Thoracic aorta (tissue), 2 donors: Measurements from ENCODE around the gene PRR15L. TPM values are rescaled to one million over a fixed set of nuclear protein-coding genes. Genes with fewer than 3 reads are reported as not detected.

Source experiments
- ATAC-seq: fragments of 150-250 bp; one replicate; pipeline ENCODE4 v1.8.0; 2017; ENCODE audit warnings: low read depth; ENCODE audit not compliant: insufficient number of reproducible peaks, low FRiP score
- DNase-seq: peaks from one replicate; pipeline ENCODE4 v3.0.0-alpha.2; 2020; ENCODE audit warnings: low spot score
- H3K27ac ChIP-seq, 2 donors: fragments of 200-600 bp; sonication (generic); 1 replicate in 1 of 2; 2 replicates in 1 of 2; pipeline ENCODE4 v1.5.1; 2016; ENCODE audit warnings: mild to moderate bottlenecking in 2 of 2, moderate library complexity in 2 of 2
- H3K27me3 ChIP-seq: fragments of 200-600 bp; sonication (generic); replicated peaks from 2 replicates; pipeline ENCODE4 v1.6.0; 2016; ENCODE audit warnings: mild to moderate bottlenecking; ENCODE audit not compliant: insufficient read depth
- H3K36me3 ChIP-seq: fragments of 200-600 bp; sonication (generic); one replicate; pipeline ENCODE4 v1.5.1; 2016
- H3K4me1 ChIP-seq, 2 donors: fragments of 200-600 bp; sonication (generic); 1 replicate in 1 of 2; 2 replicates in 1 of 2; pipeline versions ENCODE4 v1.5.1 to v1.6.0; 2016; ENCODE audit warnings: low read depth in 2 of 2, mild to moderate bottlenecking in 1 of 2; ENCODE audit not compliant: control insufficient read depth in 1 of 2
- H3K4me3 ChIP-seq: fragments of 200-600 bp; sonication (generic); 2 replicates; pipeline ENCODE4 v1.5.1; 2016; ENCODE audit warnings: mild to moderate bottlenecking
- H3K9me3 ChIP-seq: fragments of 200-600 bp; sonication (generic); 2 replicates; pipeline ENCODE4 v1.5.1; 2016
- total RNA-seq, 2 donors: library from RNA; depleted of rRNA; stranded (reverse); fragments of >200 nt; gene quantifications; one replicate each; pipeline versions ENCODE4 v1.1.0 to v1.2.3, GENCODE V29; 2016
- TF ChIP-seq, protein P1 (sequence below): fragments of 200-600 bp; sonication (generic); IDR thresholded peaks from one replicate; pipeline ENCODE4 v1.5.1; 2019; ENCODE audit warnings: antibody characterized with exemption

Gene PRR15L
- total RNA-seq, 2 donors from 2014 or later: 1.4 TPM; not detected in 1

DNA sequence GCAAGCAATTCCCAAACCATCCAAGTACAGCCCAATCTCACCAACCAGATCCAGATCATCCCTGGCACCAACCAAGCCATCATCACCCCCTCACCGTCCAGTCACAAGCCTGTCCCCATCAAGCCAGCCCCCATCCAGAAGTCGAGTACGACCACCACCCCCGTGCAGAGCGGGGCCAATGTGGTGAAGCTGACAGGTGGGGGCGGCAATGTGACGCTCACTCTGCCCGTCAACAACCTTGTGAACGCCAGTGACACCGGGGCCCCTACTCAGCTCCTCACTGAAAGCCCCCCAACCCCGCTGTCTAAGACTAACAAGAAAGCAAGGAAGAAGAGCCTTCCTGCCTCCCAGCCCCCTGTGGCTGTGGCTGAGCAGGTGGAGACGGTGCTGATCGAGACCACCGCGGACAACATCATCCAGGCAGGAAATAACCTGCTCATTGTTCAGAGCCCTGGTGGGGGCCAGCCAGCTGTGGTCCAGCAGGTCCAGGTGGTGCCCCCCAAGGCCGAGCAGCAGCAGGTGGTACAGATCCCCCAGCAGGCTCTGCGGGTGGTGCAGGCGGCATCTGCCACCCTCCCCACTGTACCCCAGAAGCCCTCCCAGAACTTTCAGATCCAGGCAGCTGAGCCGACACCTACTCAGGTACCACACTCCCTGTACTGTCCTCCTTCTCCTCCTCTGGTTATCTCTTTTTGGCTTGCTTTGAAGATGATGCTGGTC is 41.0 kb downstream of the PRR15L start:
- TF ChIP-seq, protein P1, sequence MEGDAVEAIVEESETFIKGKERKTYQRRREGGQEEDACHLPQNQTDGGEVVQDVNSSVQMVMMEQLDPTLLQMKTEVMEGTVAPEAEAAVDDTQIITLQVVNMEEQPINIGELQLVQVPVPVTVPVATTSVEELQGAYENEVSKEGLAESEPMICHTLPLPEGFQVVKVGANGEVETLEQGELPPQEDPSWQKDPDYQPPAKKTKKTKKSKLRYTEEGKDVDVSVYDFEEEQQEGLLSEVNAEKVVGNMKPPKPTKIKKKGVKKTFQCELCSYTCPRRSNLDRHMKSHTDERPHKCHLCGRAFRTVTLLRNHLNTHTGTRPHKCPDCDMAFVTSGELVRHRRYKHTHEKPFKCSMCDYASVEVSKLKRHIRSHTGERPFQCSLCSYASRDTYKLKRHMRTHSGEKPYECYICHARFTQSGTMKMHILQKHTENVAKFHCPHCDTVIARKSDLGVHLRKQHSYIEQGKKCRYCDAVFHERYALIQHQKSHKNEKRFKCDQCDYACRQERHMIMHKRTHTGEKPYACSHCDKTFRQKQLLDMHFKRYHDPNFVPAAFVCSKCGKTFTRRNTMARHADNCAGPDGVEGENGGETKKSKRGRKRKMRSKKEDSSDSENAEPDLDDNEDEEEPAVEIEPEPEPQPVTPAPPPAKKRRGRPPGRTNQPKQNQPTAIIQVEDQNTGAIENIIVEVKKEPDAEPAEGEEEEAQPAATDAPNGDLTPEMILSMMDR: no peak
- H3K9me3 ChIP-seq: no peaks in the 10 kb centered on the region
- no peaks in the 10 kb centered on the region for H3K36me3 ChIP-seq
- no peak overlapping the region for H3K27ac ChIP-seq
- DNase-seq: no peak
- H3K4me1 ChIP-seq: peaks cover 7 to 28% of the 10 kb centered on the region in 2 donors
- ATAC-seq: no peak
- no peak overlapping the region for H3K4me3 ChIP-seq
- H3K27me3 ChIP-seq: no peaks in the 10 kb centered on the region

DNA sequence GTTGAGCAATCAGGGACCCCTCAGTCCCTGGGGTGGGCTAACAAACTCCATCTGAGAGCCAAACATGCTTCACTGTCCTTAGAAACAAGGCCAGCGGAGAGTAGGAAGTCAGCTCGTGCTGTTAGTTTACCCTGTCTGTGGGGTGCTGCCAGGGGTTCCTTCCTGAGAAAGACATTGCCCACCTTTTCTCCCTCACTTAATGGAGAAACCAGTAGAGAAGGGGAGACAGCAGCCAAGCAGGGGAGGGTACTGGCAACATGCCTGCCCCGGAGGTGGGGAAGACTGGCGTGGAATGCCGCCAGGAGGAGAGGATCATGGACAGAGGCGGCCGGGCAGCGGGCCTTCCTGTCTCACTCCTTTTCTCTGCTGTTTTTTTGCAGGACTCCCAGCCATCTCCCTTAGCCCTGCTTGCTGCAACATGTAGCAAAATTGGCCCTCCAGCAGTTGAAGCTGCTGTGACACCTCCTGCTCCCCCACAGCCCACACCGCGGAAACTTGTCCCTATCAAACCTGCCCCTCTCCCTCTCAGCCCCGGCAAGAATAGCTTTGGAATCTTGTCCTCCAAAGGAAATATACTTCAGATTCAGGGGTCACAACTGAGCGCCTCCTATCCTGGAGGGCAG is 41.8 kb downstream of the PRR15L start:
- Histone ChIP-seq H3K27me3 (no peaks in the 10 kb centered on the region), H3K27ac (peak overlapping the region; percentile 25 to 26), H3K4me1 (peaks cover 7 to 28% of the 10 kb centered on the region in 2 donors), H3K9me3 (no peaks in the 10 kb centered on the region), H3K4me3 (no peak overlapping the region), H3K36me3 (no peaks in the 10 kb centered on the region)
- DNase-seq (no peak), ATAC-seq (no peak)
- TF ChIP-seq, protein P1: no peak

DNA sequence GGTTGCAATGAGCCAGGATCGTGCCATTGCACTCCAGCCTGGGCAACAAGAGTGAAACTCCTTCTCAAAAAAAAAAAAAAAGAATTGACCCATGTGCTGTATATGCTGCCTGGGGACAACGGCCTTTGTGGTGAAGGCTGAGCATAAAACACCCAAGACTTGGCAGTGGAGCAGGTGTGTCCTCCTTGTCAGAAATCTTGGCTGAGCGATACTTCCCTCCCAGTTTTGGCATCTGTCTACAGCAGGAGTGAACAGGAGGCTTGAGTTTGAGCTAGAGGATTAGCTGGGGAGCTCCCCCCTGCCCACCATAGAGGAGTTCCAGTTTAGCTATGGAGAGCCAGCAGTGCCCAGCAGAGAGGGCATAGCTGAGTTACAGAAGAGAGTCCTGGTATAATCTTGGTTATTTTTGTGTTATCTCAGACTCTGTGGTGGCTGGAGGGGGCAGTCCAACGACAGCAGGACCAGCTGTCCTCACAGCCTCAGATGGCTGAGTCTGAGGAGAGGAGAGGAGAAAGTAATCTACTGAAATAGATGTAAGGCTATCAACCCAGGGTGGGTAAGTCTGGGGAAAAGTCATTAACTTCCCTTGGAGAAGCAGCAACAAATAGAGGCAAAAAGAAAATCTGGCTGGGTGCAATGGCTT is 43.3 kb downstream of the PRR15L start:
- Histone ChIP-seq H3K27ac (no peak overlapping the region), H3K9me3 (no peaks in the 10 kb centered on the region), H3K27me3 (no peaks in the 10 kb centered on the region), H3K4me1 (peaks cover 7 to 42% of the 10 kb centered on the region in 2 donors), H3K4me3 (no peak overlapping the region), H3K36me3 (no peaks in the 10 kb centered on the region)
- TF ChIP-seq, protein P1: no peak
- ATAC-seq (no peak), DNase-seq (no peak)

DNA sequence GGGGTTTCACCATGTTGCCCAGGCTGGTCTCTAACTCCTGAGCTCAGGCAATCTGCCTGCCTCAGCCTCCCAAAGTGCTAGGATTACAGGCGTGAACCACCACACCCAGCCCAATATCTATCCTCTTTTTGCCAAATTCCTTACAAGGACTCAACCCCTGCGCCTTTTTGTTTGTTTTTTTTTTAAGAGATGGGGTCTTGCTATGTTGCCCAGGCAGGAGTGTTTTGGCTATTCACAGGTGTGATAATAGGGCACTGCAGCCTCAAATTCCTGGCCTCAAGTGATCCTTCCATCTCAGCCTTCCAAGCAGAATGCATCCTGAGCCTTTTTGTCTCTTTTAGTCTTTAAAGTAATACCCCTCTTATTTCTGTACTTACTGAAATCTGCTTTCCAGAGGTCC is 44.6 kb downstream of the PRR15L start:
- peaks cover 20 to 50% of the 10 kb centered on the region in 2 donors for H3K4me1 ChIP-seq

More for the DNA sequence above, 44.6 kb downstream of the PRR15L start:
- H3K27me3 ChIP-seq: no peaks in the 10 kb centered on the region
- ATAC-seq (no peak), DNase-seq (no peak)
- TF ChIP-seq, protein P1: no peak
- H3K4me3 ChIP-seq: no peak overlapping the region
- no peak overlapping the region for H3K27ac ChIP-seq
- H3K9me3 ChIP-seq: no peaks in the 10 kb centered on the region
- H3K36me3 ChIP-seq: no peaks in the 10 kb centered on the region
